A673 (cell line): Measurements from ENCODE around the gene MTF2.

Experiments
- EZH2 ChIP-seq: fragments of 200-600 bp; sonication (generic); IDR thresholded peaks from 2 replicates; pipeline ENCODE4 v1.6.1; 2017; ENCODE audit warnings: borderline replicate concordance, low read depth, mild to moderate bottlenecking, mixed read lengths, antibody characterized with exemption, low read length; ENCODE audit not compliant: poor library complexity, severe bottlenecking
- TF ChIP-seq, protein P1 (sequence below): fragments of 300-800, 200-600 bp; sonication (generic); conservative IDR thresholded peaks from 2 replicates; pipeline ENCODE4 v1.5.1; 2017; ENCODE audit warnings: low read depth, mild to moderate bottlenecking, antibody characterized with exemption, low read length, moderate library complexity, mixed read lengths

DNA sequence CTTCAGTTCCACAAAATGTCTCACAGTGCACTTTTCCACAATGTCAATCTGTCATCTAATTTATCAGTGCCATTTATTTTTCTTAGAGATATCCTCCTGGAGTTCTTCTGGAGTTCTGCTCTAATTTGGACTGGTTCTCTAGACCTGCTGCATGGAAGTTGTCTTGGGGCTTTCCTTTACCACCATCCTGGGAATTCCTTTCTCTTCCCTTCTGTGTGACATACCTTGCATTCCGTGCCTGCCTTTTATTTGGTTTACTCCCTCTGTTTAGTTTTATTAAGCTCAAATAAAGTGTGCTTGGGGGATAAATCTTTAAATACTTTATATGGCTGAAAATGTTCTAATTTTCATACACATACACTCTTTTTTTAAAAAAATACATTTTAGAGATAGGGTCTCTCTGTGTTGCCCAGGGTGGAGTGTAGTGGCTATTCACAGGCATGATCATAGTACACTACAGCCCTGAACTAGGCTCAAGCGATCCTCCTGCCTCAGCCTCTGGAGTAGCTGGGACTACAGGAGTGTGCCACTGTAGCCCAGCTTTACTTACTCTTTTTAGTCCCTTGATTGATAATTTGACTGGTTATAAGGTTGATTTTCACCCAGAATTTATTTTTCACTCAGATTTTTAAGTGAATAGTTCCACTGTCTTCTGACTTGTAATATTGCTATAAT, 14.4 kb downstream of the MTF2 start:
- TF ChIP-seq, protein P1, sequence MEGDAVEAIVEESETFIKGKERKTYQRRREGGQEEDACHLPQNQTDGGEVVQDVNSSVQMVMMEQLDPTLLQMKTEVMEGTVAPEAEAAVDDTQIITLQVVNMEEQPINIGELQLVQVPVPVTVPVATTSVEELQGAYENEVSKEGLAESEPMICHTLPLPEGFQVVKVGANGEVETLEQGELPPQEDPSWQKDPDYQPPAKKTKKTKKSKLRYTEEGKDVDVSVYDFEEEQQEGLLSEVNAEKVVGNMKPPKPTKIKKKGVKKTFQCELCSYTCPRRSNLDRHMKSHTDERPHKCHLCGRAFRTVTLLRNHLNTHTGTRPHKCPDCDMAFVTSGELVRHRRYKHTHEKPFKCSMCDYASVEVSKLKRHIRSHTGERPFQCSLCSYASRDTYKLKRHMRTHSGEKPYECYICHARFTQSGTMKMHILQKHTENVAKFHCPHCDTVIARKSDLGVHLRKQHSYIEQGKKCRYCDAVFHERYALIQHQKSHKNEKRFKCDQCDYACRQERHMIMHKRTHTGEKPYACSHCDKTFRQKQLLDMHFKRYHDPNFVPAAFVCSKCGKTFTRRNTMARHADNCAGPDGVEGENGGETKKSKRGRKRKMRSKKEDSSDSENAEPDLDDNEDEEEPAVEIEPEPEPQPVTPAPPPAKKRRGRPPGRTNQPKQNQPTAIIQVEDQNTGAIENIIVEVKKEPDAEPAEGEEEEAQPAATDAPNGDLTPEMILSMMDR, result no peak
- TF ChIP-seq EZH2, result no peak
